Stimulated activated CD4-positive, alpha-beta T cell treated with anti-CD3 and anti-CD28 coated beads, TNF-alpha, amount 100 ng/mL, for 1 hour (primary cell): ENCODE data around the gene GRB10.
"Not testable (repeated sequence)": the region's sequence is repeated elsewhere in the genome, so short reads cannot be mapped to it uniquely, and the experiment has no call there.

Source experiments
- DNase-seq, 3 donors: peaks; one replicate each; pipeline ENCODE4 v3.0.0-alpha.2; 2020; ENCODE audit warnings: low read depth in 3 of 3, low spot score in 1 of 3

GRB10 gene

DNA sequence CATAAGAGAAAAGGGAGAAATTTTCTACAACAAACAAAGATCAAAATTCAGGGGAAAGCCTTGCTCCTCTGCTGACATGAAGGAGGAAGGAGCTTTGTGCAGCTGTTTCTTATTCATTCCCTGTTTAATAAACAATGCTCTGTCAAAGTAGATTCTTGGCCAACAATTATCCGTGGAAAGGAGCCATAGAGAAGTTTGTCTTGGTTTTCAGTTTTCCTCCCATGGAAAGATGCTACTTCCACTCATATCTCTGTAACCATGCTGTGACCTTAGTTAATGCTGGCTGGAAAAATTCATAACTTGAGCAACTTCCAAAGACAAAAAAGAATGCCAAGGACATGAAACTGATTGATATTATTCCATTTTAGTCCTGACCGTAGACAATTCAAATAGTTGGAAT is 225.6 kb downstream of the GRB10 start:
- DNase-seq: no peak

DNA sequence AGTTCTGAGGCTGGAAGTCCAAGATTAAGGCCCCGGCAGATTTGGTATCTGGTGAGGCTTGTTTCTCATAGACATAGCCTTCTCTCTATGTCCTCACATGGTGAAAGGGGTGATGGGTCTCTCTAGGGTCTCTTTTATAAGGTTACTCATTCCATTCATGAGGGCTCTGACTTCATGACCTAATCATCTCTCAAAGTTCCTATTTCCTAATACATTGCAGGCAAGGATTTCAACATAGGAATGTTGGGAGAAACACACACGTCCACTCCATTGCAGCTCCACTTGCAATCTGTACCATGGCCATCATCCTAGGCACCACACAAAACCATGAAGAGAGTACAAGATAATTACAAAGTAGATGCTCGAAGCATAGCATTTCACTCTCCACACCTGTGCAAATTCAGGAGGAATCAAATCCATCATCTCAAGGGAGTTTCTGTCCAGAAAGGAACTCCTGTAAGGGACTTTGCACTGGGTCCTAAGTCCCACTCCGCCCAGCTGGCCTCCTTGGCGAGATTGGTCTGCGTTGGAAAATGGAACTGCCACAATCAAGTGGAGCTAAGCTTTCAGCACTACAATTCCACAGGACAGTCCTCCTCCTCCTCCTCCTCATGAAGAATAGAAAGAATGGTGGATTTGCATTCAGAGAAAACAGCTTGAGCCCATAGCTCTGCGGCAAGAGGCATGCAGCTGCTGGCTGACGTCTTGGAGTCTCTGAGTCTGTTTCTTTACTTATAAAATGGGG is 226.3 kb downstream of the GRB10 start:
- DNase-seq: no peak

DNA sequence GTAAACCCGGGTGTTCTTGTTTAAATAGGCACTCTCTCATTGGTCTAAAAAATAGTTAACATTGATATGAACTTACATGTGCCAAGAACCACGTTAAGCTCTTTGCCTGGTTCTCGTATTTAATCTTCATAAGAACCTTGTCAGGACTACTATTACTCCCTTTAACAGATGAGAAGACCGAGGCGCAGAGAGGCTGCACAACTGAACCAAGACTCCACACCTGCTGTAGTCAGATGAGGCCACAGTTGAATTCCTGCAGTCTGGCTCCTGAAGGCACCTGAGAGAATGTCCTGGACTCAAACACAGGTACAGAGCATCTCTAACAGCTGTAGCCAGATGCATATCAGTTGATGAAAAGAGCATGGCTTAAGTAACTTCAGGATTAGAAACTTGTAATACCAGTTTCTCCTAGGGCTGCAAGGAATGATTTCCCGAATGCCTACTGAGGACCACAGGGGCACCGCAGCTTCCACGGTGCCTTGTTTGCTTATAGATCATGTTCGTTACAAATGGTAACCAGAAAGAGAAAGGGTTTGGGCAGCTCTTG is 227.0 kb downstream of the GRB10 start:
- DNase-seq: no peak

DNA sequence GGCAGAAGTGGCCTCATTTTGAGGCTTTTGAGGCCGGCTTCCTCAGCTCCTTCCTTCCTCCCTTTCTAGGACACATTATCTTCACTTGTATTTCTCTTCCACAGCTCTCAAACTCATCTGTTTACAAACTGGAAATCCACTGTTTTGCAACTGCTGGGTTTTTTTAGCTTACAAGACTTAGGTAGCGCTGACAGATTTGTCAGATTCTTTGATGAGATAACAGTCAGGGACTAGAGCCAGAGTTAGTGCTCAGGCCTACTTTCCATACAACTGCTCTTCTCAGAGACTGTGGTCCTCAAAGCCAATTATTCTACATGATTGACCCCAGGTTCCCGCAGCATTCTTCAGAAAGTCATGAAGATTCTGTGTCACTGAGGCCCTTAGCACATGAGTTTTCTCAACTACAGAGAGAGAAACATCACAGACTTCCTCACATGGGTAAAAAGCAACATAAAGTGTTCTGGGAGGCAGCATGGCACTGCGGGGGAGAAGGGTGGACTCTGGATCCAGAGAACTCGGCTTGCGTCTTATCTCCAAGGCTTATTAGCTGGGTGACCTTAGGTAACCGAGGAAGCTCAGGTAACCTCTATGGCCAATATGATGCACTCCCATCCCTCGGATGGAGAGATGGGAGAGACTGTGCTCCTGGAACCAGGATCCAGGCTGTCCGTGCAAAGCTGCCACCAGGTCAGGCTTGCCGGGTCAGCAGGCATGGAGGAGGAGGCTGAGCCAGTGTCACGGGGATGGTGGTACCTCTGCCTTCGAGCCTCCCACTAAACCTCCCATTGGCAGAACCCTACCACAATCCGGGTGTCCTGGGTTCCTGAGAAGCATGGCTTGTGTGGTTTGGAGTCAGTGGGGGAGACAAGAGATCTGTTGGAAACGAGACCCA is 228.0 kb downstream of the GRB10 start:
- DNase-seq: no peak

DNA sequence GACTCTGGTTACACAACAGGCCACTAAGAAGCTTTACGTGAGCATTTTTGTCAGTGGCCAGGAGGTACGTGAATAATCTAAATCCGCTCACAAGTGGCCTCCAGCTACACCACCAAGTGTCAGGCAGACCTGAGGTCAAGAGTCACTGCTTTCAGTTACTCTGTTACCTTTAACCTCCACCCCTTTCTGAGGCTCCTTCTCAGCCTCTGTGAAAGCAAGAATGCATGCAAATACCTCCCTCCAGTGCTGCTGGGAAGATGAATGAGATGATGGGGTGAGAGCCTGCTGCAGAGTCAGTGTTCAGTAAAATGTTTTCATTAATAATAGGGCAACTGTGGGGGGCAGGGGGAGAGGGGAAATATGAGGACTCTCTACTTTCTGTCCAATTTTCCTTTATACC is 228.7 kb downstream of the GRB10 start:
- DNase-seq: no peak

DNA sequence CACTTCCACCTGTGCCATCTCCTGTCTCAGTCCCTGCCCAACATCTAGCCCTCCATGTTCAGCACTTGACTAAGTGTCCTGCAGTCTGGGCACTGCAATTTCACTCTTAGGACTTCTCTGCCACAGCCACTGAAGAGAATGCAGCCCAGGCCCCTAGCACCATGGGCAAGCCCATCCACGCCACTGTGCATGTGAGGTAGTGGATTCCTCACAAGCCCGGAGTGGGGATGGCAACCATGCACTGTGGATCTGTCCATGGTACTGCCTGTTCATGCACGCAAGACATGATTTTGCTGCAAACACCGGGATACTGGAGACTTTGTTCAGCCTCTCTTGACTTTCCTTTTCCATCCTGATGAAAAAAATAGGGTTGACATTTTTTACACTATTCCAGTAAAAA is 229.8 kb downstream of the GRB10 start:
- DNase-seq: no peak

DNA sequence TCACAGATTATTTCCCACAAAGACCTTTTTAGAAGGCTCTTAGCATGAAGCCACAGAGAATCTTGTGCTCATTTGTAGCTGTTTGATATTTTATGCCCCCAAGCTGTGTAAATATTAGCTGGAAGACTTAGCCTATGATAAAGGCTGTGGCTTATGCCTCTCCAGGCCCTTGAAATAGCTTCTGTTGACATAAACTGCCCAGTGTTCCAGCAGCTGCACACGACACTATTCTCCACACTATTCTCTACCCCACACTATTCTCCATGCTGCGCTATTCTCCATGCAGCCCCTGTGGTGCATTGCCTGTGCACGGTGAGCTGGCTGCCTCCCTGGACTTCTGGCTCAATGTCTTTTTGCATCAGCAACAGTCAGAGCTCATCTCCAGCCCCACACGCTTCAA is 230.6 kb downstream of the GRB10 start:
- no peak for DNase-seq

DNA sequence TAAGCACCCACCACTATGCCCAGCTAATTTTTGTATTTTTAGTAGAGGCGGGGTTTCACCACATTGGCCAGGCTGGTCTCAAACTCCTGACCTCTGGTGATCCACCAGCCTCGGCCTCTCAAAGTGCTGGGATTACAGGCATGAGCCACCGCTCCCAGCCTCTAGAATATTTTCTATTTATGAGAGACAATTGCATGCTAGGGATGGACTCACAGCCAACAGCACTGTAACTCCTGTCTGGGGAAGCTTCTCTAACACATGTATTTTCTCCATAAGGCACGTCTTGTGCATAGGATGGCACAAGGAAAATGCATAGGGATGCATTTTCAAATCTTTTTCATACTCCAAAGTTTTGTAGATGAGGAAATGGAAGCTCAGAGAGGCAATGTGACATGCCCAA is 237.1 kb downstream of the GRB10 start:
- DNase-seq: not testable (repeated sequence)

DNA sequence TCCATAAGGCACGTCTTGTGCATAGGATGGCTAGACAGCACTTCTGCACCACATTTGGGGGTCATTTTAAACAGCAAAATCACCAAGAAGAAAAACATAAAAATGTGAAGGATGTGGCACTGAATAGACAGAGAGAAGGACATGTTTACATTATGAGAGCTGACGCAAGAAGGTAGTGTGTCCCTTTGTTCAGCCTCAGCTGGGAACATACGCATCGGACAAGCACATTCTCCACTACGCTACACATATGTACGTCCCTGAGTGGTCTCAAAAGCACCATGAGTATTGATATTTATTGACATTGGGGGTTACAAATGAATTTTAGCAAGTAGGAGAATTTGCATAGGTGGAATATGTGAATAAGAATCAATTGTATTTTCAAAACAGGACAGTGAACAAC is 237.7 kb downstream of the GRB10 start:
- DNase-seq: no peak

DNA sequence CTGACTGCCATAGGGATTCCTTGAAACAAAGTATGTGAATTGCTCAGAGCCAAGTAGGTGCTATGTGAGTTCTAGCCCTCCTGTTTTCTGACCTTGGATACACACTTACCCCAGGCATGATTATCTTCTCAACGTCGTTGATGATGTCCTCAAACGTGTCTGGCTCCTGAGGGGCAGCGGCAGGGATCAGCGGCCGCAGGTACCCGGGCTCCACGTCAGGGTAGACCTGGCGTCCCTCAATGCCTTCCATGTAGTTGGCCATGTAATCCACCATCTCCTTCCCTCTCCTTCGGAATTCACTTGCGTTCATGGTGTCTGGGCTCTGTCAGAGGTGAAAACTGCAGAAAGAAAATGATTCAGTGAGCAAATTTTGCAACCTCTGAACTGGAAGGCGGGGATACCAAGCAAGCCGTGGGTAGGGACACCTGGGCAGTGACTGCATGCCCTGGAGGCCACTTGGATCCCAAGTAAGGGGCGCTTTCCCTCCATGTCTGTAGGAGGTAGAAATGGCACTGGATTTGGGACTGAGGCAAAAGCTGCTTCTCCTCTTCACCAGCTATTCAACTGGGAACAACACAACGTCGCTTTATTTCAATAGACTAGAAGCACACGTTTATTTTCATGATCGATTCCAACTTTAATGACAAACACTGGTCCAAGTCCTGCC is 238.8 kb downstream of the GRB10 start:
- no peak for DNase-seq

DNA sequence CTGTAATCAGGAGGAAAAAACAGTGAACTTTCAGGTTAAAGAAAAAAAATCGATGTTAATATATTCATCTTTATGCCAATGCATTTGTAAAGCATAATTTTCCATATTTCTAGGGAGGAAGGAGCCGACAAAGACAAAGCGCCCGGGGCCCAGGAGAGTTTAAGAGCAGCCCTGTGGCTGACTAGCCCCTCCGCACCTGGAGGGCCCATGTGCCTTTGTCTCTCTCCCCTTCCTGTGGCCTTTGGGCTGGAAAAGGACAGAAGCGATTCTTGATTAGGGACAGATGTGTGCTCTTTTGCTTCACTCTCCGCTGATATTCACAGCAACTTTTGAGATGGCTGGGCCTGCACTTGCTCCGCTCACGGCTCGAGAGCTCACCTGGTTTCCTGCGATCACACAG is 240.6 kb downstream of the GRB10 start:
- no peak for DNase-seq

DNA sequence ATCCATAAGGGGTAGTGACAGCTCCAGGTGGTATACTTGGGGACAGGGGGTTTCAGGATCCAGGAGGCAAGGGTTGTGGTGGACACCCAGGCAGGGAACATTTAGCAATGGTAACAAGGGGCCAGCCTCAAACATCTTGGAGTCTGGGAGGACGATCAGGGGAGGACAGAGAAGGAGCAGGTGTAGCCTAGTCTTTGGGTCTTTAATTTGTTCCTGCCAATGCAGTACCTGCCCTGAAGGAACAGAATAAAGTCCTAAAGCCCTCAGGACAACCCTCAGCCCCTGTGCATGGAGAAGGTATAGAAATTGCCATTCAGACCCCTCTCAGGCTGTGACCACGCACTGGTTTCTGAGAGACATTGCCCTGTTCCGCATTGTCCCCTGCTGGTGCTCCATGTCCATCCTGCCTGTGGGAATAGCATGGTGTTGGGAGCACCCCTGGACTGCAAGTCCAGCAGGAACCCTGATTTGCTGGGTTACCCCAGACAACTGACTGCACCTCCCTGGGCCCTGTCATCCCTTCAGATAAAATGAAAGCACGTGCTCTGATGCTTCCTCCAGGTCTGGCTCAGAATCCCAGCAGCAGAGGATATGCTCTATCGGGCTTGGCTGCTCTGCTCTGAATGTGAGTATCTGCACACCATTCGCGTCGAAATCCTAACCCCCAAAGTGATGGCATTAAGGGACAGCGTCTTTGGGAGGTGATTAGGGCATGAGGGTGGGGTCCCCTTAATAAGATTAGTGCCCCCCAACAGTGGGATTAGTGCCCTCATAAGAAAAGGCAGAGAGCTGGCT is 241.7 kb downstream of the GRB10 start:
- DNase-seq: no peak
